H1 (cell line): ENCODE measurements around the gene ESR1. TPM values are rescaled to one million over a fixed set of nuclear protein-coding genes. Genes with fewer than 3 reads are reported as not detected.

ENCODE experiments used
- CTBP2 ChIP-seq: IDR thresholded peaks from 2 replicates; pipeline ENCODE4 v1.7.0; 2011; ENCODE audit warnings: borderline replicate concordance, mild to moderate bottlenecking, moderate library complexity, mixed read lengths, low read length; ENCODE audit not compliant: insufficient read depth, insufficient read length
- GABPA ChIP-seq: IDR thresholded peaks from 2 replicates; pipeline ENCODE4 v1.6.1; 2011; ENCODE audit warnings: mild to moderate bottlenecking, low read length, moderate library complexity, borderline replicate concordance; ENCODE audit not compliant: insufficient read depth
- NRF1 ChIP-seq: IDR thresholded peaks from 2 replicates; pipeline ENCODE4 v1.6.1; 2011; ENCODE audit warnings: mild to moderate bottlenecking, low read depth, low read length, improper control_type of control experiment
- SAP30 ChIP-seq: fragments of 300-600 bp; sonication (generic); IDR thresholded peaks from 2 replicates; pipeline ENCODE4 v1.7.1; 2012; ENCODE audit warnings: low read length, moderate library complexity, mild to moderate bottlenecking, inconsistent platforms; ENCODE audit not compliant: insufficient read depth, insufficient replicate concordance
- polyA plus RNA-seq, 7 experiments: library from polyadenylated mRNA; depleted of rRNA in 3 of 7; stranded (reverse) in 5 of 7; unstranded in 2 of 7; fragments of >200 nt in 5 of 7; fragments of 200-250 nt in 2 of 7; gene quantifications; 1 replicate in 5 of 7; 2 replicates in 1 of 7; 4 replicates in 1 of 7; pipeline versions ENCODE4 v1.2.1 to v1.2.3, GENCODE V29; 2011 to 2013; ENCODE audit warnings: missing spikeins in 2 of 7, mixed read lengths in 2 of 7
- total RNA-seq: library from RNA; stranded (reverse); fragmentation: NEBNext Ultra II Directional; extraction: Animal tissue kit (Norgen Biotek cat#: 25700); gene quantifications from 2 replicates; pipeline ENCODE4 v1.2.1, GENCODE V29; 2021

ESR1 gene
- total and polyA plus RNA-seq, 2 of the 8 experiments (the other 6 are each of a cell fraction or from before 2014, with no cell fraction given): 0.03 to 0.17 TPM

DNA sequence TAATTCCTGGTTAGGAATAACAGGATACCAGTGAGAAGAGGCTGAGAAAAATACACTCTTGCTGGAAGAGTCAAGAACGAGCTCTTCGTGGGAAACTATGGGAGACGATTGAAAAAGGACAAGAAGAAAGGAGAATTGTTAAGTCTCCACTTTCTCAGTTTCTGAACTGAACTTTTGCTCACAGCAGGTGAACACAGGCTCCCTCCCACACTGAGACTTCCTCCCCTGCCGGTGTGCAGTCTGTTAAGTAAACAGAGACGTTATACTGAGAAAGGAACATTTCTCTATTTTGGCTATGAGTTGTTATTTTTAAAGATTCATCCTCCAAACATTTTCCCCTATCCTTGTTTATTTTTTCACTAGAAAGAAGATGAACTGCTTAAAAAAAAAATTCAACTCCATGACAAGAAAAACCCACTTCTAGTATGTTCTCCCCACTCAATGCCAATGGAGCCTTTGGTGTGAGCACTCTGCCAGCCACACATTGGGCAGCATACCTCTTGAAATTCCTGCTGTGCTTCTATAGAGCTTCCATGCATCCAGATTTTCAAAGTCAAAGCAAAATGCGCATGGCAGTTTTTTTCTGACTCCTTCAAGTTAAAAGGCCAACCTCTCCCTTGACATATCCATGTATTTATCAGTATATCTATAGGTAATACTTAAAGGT lies 250.5 kb downstream of the ESR1 start (continued):
- no peak for TF ChIP-seq CTBP2
- no peak for TF ChIP-seq GABPA
- TF ChIP-seq NRF1: no peak
- TF ChIP-seq SAP30: no peak
